ENCODE measurements around the gene CARTPT.

The CARTPT gene

GRCh38 chr5:71719063-71719964 lies at the start of gene CARTPT:
CARTPT (plus strand) TSS chr5:71719275; CDS start chr5:71719294, 19 bp downstream.
- no peak for TF ChIP-seq CTCF (IDR thresholded peaks at IDR 0.05; ENCODE audit: low read depth, low read length)
- H3K4me3 ChIP-seq (ENCODE audit: low read depth, low read length), result no peak within 1 kb of the TSS

- no peak for TF ChIP-seq CTCF (IDR thresholded peaks at IDR 0.05; ENCODE audit: low read depth, low read length)
- H3K4me3 ChIP-seq (ENCODE audit: low read depth, low read length), result no peak overlapping the region
Measured at GRCh38 chr5:71677977-71678376, 41.1 kb upstream of the CARTPT start.

GRCh38 chr5:71679714-71680113 lies 39.4 kb upstream of the CARTPT start:
- TF ChIP-seq CTCF (IDR thresholded peaks at IDR 0.05; ENCODE audit: low read depth, low read length), result no peak
- no peak overlapping the region for H3K4me3 ChIP-seq (ENCODE audit: low read depth, low read length)

GRCh38 chr5:71680510-71680909 lies 38.6 kb upstream of the CARTPT start:
- no peak overlapping the region for H3K4me3 ChIP-seq (ENCODE audit: low read depth, low read length)
- TF ChIP-seq CTCF (IDR thresholded peaks at IDR 0.05; ENCODE audit: low read depth, low read length), result no peak

GRCh38 chr5:71681296-71681695 lies 37.8 kb upstream of the CARTPT start:
- no peak for TF ChIP-seq CTCF (IDR thresholded peaks at IDR 0.05; ENCODE audit: low read depth, low read length)
- H3K4me3 ChIP-seq (ENCODE audit: low read depth, low read length), result no peak overlapping the region

- H3K4me3 ChIP-seq (ENCODE audit: low read depth, low read length), result no peak overlapping the region
- TF ChIP-seq CTCF (IDR thresholded peaks at IDR 0.05; ENCODE audit: low read depth, low read length), result no peak
Measured at GRCh38 chr5:71684309-71684708, 34.8 kb upstream of the CARTPT start.

- no peak overlapping the region for H3K4me3 ChIP-seq (ENCODE audit: low read depth, low read length)
Measured at GRCh38 chr5:71693828-71694427, 25.1 kb upstream of the CARTPT start.

More at GRCh38 chr5:71693828-71694427, 25.1 kb upstream of the CARTPT start:
- TF ChIP-seq CTCF (IDR thresholded peaks at IDR 0.05; ENCODE audit: low read depth, low read length), result no peak

Measured in WI38 (cell line).